ENCODE data around the gene TOM1L2.

DNA sequence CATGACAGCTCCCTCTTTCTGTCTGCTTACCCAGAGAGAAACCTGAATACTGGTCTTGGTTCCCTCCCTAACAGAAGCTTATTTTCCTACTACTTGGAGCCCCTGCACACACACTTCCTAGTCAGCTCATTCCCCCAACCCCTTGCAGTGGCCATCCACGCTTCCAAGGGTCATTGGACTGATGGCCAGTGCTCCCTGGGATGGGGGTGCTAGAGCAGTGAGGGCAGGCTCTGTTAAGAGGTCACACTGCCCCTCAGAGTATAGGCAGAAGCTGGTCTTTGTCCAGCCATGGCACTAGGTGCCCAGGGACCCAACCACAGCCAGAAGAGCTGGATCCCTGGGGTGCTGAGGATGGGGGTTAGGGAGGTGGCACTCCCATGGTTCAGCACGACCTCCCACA is 13.0 kb upstream of the TOM1L2 start:
- TF ChIP-seq EZH2phosphoT487 (IDR thresholded peaks at IDR 0.05; ENCODE audit: insufficient read depth, low read depth) (no peak), EZH2 (IDR thresholded peaks at IDR 0.05; ENCODE audit: insufficient read depth, poor library complexity, severe bottlenecking) (no peak)
